SK-N-SH treated with all-trans-retinoic acid at 6 μM for 48 hours (cell line): ENCODE measurements around the gene PSMD14.

Source experiments
- CSRNP3 ChIP-seq: fragments of 250-450 bp; sonication (Bioruptor Pico); IDR thresholded peaks from 2 replicates; pipeline ENCODE4 v1.5.1; 2021; ENCODE audit warnings: mild to moderate bottlenecking, moderate library complexity
- ESRRG ChIP-seq: fragments of 250-450 bp; sonication (Bioruptor Pico); IDR thresholded peaks from 2 replicates; pipeline ENCODE4 v1.6.1; 2021; ENCODE audit warnings: mild to moderate bottlenecking
- RARB ChIP-seq: fragments of 250-450 bp; sonication (Bioruptor Pico); IDR thresholded peaks from 2 replicates; pipeline ENCODE4 v1.8.0; 2021; ENCODE audit warnings: mild to moderate bottlenecking, moderate library complexity
- SNAI2 ChIP-seq: fragments of 250-450 bp; sonication (Bioruptor Pico); IDR thresholded peaks from 2 replicates; pipeline ENCODE4 v1.5.0; 2020; ENCODE audit warnings: mild to moderate bottlenecking, moderate library complexity
- TCF4 ChIP-seq: fragments of 250-450 bp; sonication (Bioruptor Pico); IDR thresholded peaks from 2 replicates; pipeline ENCODE4 v1.8.0; 2021; ENCODE audit warnings: mild to moderate bottlenecking, moderate library complexity, borderline replicate concordance
- TOX ChIP-seq: fragments of 250-450 bp; sonication (Bioruptor Pico); IDR thresholded peaks from 2 replicates; pipeline ENCODE4 v1.8.0; 2021; ENCODE audit warnings: mild to moderate bottlenecking, moderate library complexity, borderline replicate concordance
- ZFP3 ChIP-seq: fragments of 250-450 bp; sonication (Bioruptor Pico); IDR thresholded peaks from 2 replicates; pipeline ENCODE4 v1.5.0; 2020; ENCODE audit warnings: mild to moderate bottlenecking, moderate library complexity
- ZFP30 ChIP-seq: fragments of 450-650 bp; formaldehyde crosslinking; IDR thresholded peaks from 2 replicates; pipeline ENCODE4 v1.5.0; 2022; ENCODE audit warnings: mild to moderate bottlenecking, moderate library complexity
- ZNF565 ChIP-seq: fragments of 450-650 bp; formaldehyde crosslinking; conservative IDR thresholded peaks from 2 replicates; pipeline ENCODE4 v1.5.0; 2020; ENCODE audit warnings: low read depth, mild to moderate bottlenecking, moderate library complexity

DNA sequence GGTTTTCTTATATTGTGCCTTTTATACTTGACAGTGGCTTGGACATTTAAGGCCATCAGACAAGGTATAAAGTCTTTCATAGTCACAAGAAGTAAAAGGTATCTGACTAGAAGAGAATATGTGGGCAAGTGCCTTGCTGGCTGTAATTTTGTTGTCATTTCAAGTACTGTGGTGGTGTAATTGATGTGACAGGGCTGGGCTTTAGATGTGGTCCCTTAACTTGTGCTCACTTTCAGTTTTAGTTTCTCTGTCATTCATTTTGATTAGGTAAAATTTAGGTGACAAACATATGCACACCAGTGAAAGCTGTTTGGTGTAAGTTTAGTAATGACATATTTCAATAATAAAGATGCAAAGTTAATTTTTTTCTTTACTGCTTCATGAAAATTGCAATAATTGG is 76.6 kb downstream of the PSMD14 start:
- no peak for TF ChIP-seq ZFP30 (CRISPR knock-in tag)
- TF ChIP-seq TCF4 (CRISPR knock-in tag): no peak
- no peak for TF ChIP-seq CSRNP3
- TF ChIP-seq ESRRG (CRISPR knock-in tag): no peak
- TF ChIP-seq ZNF565 (CRISPR knock-in tag): no peak
- no peak for TF ChIP-seq ZFP3 (CRISPR knock-in tag)
- no peak for TF ChIP-seq RARB
- TF ChIP-seq TOX (CRISPR knock-in tag): no peak
- TF ChIP-seq SNAI2 (CRISPR knock-in tag): no peak
